ENCODE results near the gene UBE2L3.
"Not testable (repeated sequence)": the region's sequence is repeated elsewhere in the genome, so short reads cannot be mapped to it uniquely, and the experiment has no call there.

- TF ChIP-seq CTCF (optimal IDR thresholded peaks at IDR 0.05 in 1 of 3, IDR thresholded peaks at IDR 0.05 in 1 of 3, conservative IDR thresholded peaks at IDR 0.05 in 1 of 3; ENCODE audit: extremely low read depth in 1 of 3, insufficient read depth in 2 of 3, low read length in 3 of 3); EZH2 (IDR thresholded peaks at IDR 0.05; ENCODE audit: low read length): not testable (repeated sequence)
Measured at GRCh38 chr22:21539862-21540261, 27.7 kb upstream of the UBE2L3 start.
